ENCODE data around the gene DNTTIP2. TPM values are rescaled to one million over a fixed set of nuclear protein-coding genes. Genes with fewer than 3 reads are reported as not detected.
"Not testable (repeated sequence)": the region's sequence is repeated elsewhere in the genome, so short reads cannot be mapped to it uniquely, and the experiment has no call there.

DNTTIP2 gene
- total and polyA plus RNA-seq, 4 donors = 30.8 to 55.6 (median 41.5) TPM

- Histone ChIP-seq H3K27me3 (ENCODE audit: control insufficient read depth in 1 of 2, insufficient read depth in 2 of 2, low read length in 1 of 2) (no peaks in the 10 kb centered on the region), H3K36me3 (ENCODE audit: control insufficient read depth in 1 of 2, insufficient read depth in 2 of 2, low read length in 1 of 2) (peaks cover 0 to 5% of the 10 kb centered on the region in 2 donors), H3K27ac (ENCODE audit: low read depth in 1 of 2, low read length in 2 of 2) (no peak overlapping the region), H3K4me3 (ENCODE audit: low read length in 2 of 2) (no peak overlapping the region), H3K9me3 (ENCODE audit: control insufficient read depth, low read length) (no peaks in the 10 kb centered on the region), H3K4me1 (ENCODE audit: control insufficient read depth in 1 of 2, insufficient read depth in 2 of 2, low read length in 2 of 2) (peaks cover 0 to 7% of the 10 kb centered on the region in 2 donors)
- intact Hi-C loops (cut with DNase I) = no loop called here
- WGBS, 2 donors = 91 to 92% methylated on average over 2 of the region's 2 CpGs
- ATAC-seq (ENCODE audit: low FRiP score) (no peak), DNase-seq (no peak)
These were observed 1.7 kb upstream of the DNTTIP2 start for GRCh38 chr1:93880731-93881130.

GRCh38 chr1:93878501-93878888 lies 511 bp downstream of the DNTTIP2 start:
- no peaks in the 10 kb centered on the region for H3K27me3 ChIP-seq (ENCODE audit: control insufficient read depth in 1 of 2, insufficient read depth in 2 of 2, low read length in 1 of 2)
- DNase-seq (peak; percentile 59 to 80), ATAC-seq (ENCODE audit: low FRiP score) (peak; percentile 68)
- H3K36me3 ChIP-seq (ENCODE audit: control insufficient read depth in 1 of 2, insufficient read depth in 2 of 2, low read length in 1 of 2) = peaks cover 4 to 5% of the 10 kb centered on the region in 2 donors
- intact Hi-C loops (cut with DNase I) = no loop called here
- no peaks in the 10 kb centered on the region for H3K9me3 ChIP-seq (ENCODE audit: control insufficient read depth, low read length)
- peak overlapping the region; percentile 39 to 92 for H3K4me3 ChIP-seq (ENCODE audit: low read length in 2 of 2)
- H3K27ac ChIP-seq (ENCODE audit: low read depth in 1 of 2, low read length in 2 of 2) = peak overlapping the region; percentile 45 to 77
- H3K4me1 ChIP-seq (ENCODE audit: control insufficient read depth in 1 of 2, insufficient read depth in 2 of 2, low read length in 2 of 2) = peaks cover 0 to 7% of the 10 kb centered on the region in 2 donors
- 1% methylated on average over 20 of the region's 20 CpGs for WGBS, 2 donors

- H3K27ac ChIP-seq (ENCODE audit: low read depth in 1 of 2, low read length in 2 of 2) = no peak overlapping the region
- ATAC-seq (ENCODE audit: low FRiP score) = no peak
- no peak overlapping the region for H3K4me3 ChIP-seq (ENCODE audit: low read length in 2 of 2)
- no peaks in the 10 kb centered on the region for H3K9me3 ChIP-seq (ENCODE audit: control insufficient read depth, low read length)
- no peak for DNase-seq
- intact Hi-C loops (cut with DNase I) = no loop called here
- no peaks in the 10 kb centered on the region for H3K27me3 ChIP-seq (ENCODE audit: control insufficient read depth in 1 of 2, insufficient read depth in 2 of 2, low read length in 1 of 2)
- WGBS, 2 donors = 84 to 89% methylated on average over 4 of the region's 4 CpGs
- H3K4me1 ChIP-seq (ENCODE audit: control insufficient read depth in 1 of 2, insufficient read depth in 2 of 2, low read length in 2 of 2) = peaks cover 0 to 7% of the 10 kb centered on the region in 2 donors
- H3K36me3 ChIP-seq (ENCODE audit: control insufficient read depth in 1 of 2, insufficient read depth in 2 of 2, low read length in 1 of 2) = peaks cover 4 to 5% of the 10 kb centered on the region in 2 donors
These were observed 1.5 kb downstream of the DNTTIP2 start for GRCh38 chr1:93877529-93877928.

- intact Hi-C loops (cut with DNase I) = no loop called here
- Histone ChIP-seq H3K27me3 (ENCODE audit: control insufficient read depth in 1 of 2, insufficient read depth in 2 of 2, low read length in 1 of 2) (no peaks in the 10 kb centered on the region), H3K4me3 (ENCODE audit: low read length in 2 of 2) (no peak overlapping the region), H3K9me3 (ENCODE audit: control insufficient read depth, low read length) (no peaks in the 10 kb centered on the region), H3K4me1 (ENCODE audit: control insufficient read depth in 1 of 2, insufficient read depth in 2 of 2, low read length in 2 of 2) (peaks cover 0 to 7% of the 10 kb centered on the region in 2 donors), H3K36me3 (ENCODE audit: control insufficient read depth in 1 of 2, insufficient read depth in 2 of 2, low read length in 1 of 2) (peaks cover 7 to 11% of the 10 kb centered on the region in 2 donors), H3K27ac (ENCODE audit: low read depth in 1 of 2, low read length in 2 of 2) (no peak overlapping the region)
- whole genome bisulfite sequencing, 2 donors = 70 to 82% methylated on average over 1 of the region's 1 CpG
- no peak for ATAC-seq (ENCODE audit: low FRiP score)
- no peak for DNase-seq
These were observed 2.8 kb downstream of the DNTTIP2 start for GRCh38 chr1:93876244-93876643.

- H3K27ac ChIP-seq (ENCODE audit: low read depth in 1 of 2, low read length in 2 of 2) = no peak overlapping the region
- H3K36me3 ChIP-seq (ENCODE audit: control insufficient read depth in 1 of 2, insufficient read depth in 2 of 2, low read length in 1 of 2) = peaks cover 7 to 11% of the 10 kb centered on the region in 2 donors
- no peak overlapping the region for H3K4me3 ChIP-seq (ENCODE audit: low read length in 2 of 2)
- intact Hi-C loops (cut with DNase I) = no loop called here
- DNase-seq (no peak), ATAC-seq (ENCODE audit: low FRiP score) (no peak)
- H3K4me1 ChIP-seq (ENCODE audit: control insufficient read depth in 1 of 2, insufficient read depth in 2 of 2, low read length in 2 of 2) = peaks cover 0 to 7% of the 10 kb centered on the region in 2 donors
- no peaks in the 10 kb centered on the region for H3K9me3 ChIP-seq (ENCODE audit: control insufficient read depth, low read length)
- WGBS, 2 donors = 58 to 68% methylated on average over 3 of the region's 3 CpGs
- no peaks in the 10 kb centered on the region for H3K27me3 ChIP-seq (ENCODE audit: control insufficient read depth in 1 of 2, insufficient read depth in 2 of 2, low read length in 1 of 2)
These were observed 4.9 kb downstream of the DNTTIP2 start for GRCh38 chr1:93874025-93874651.

- WGBS, 2 donors = 59 to 71% methylated on average over 4 of the region's 4 CpGs
- intact Hi-C loops (cut with DNase I) = no loop called here
- no peaks in the 10 kb centered on the region for H3K27me3 ChIP-seq (ENCODE audit: control insufficient read depth in 1 of 2, insufficient read depth in 2 of 2, low read length in 1 of 2)
- no peak for ATAC-seq (ENCODE audit: low FRiP score)
- no peak for DNase-seq
- no peak overlapping the region for H3K4me3 ChIP-seq (ENCODE audit: low read length in 2 of 2)
- H3K9me3 ChIP-seq (ENCODE audit: control insufficient read depth, low read length) = no peaks in the 10 kb centered on the region
- H3K36me3 ChIP-seq (ENCODE audit: control insufficient read depth in 1 of 2, insufficient read depth in 2 of 2, low read length in 1 of 2) = peaks cover 7 to 8% of the 10 kb centered on the region in 2 donors
- H3K27ac ChIP-seq (ENCODE audit: low read depth in 1 of 2, low read length in 2 of 2) = no peak overlapping the region
- no peaks in the 10 kb centered on the region for H3K4me1 ChIP-seq (ENCODE audit: control insufficient read depth in 1 of 2, insufficient read depth in 2 of 2, low read length in 2 of 2)
These were observed 7.6 kb downstream of the DNTTIP2 start for GRCh38 chr1:93871366-93871765.

- H3K27ac ChIP-seq (ENCODE audit: low read depth in 1 of 2, low read length in 2 of 2) = no peak overlapping the region
- ATAC-seq (ENCODE audit: low FRiP score) (no peak), DNase-seq (no peak)
- H3K9me3 ChIP-seq (ENCODE audit: control insufficient read depth, low read length) = no peaks in the 10 kb centered on the region
- H3K27me3 ChIP-seq (ENCODE audit: control insufficient read depth in 1 of 2, insufficient read depth in 2 of 2, low read length in 1 of 2) = no peaks in the 10 kb centered on the region
- H3K4me3 ChIP-seq (ENCODE audit: low read length in 2 of 2) = no peak overlapping the region
- H3K36me3 ChIP-seq (ENCODE audit: control insufficient read depth in 1 of 2, insufficient read depth in 2 of 2, low read length in 1 of 2) = peaks cover 6% of the 10 kb centered on the region in 2 donors
- no peaks in the 10 kb centered on the region for H3K4me1 ChIP-seq (ENCODE audit: control insufficient read depth in 1 of 2, insufficient read depth in 2 of 2, low read length in 2 of 2)
- intact Hi-C loops (cut with DNase I) = no loop called here
- WGBS, 2 donors = 90% methylated on average over 5 of the region's 5 CpGs
These were observed 9.4 kb downstream of the DNTTIP2 start for GRCh38 chr1:93869653-93870052.

- DNase-seq; H3K4me3 ChIP-seq (ENCODE audit: low read length in 2 of 2); H3K36me3 ChIP-seq (ENCODE audit: control insufficient read depth in 1 of 2, insufficient read depth in 2 of 2, low read length in 1 of 2); H3K9me3 ChIP-seq (ENCODE audit: control insufficient read depth, low read length); H3K4me1 ChIP-seq (ENCODE audit: control insufficient read depth in 1 of 2, insufficient read depth in 2 of 2, low read length in 2 of 2); H3K27me3 ChIP-seq (ENCODE audit: control insufficient read depth in 1 of 2, insufficient read depth in 2 of 2, low read length in 1 of 2); ATAC-seq (ENCODE audit: low FRiP score); intact Hi-C loops (cut with DNase I); H3K27ac ChIP-seq (ENCODE audit: low read depth in 1 of 2, low read length in 2 of 2): not testable (repeated sequence)
- WGBS, 2 donors = 84 to 96% methylated on average over 1 of the region's 1 CpG
These were observed 10.5 kb downstream of the DNTTIP2 start for GRCh38 chr1:93868492-93868891.

GRCh38 chr1:93865253-93865652 lies 13.8 kb downstream of the DNTTIP2 start:
- DNase-seq = no peak
- WGBS, 2 donors = 87 to 89% methylated on average over 5 of the region's 5 CpGs
- Histone ChIP-seq H3K27me3 (ENCODE audit: control insufficient read depth in 1 of 2, insufficient read depth in 2 of 2, low read length in 1 of 2) (no peaks in the 10 kb centered on the region), H3K27ac (ENCODE audit: low read depth in 1 of 2, low read length in 2 of 2) (no peak overlapping the region), H3K9me3 (ENCODE audit: control insufficient read depth, low read length) (no peaks in the 10 kb centered on the region), H3K4me3 (ENCODE audit: low read length in 2 of 2) (no peak overlapping the region), H3K36me3 (ENCODE audit: control insufficient read depth in 1 of 2, insufficient read depth in 2 of 2, low read length in 1 of 2) (no peaks in the 10 kb centered on the region), H3K4me1 (ENCODE audit: control insufficient read depth in 1 of 2, insufficient read depth in 2 of 2, low read length in 2 of 2) (no peaks in the 10 kb centered on the region)
- intact Hi-C loops (cut with DNase I) = no loop called here
- ATAC-seq (ENCODE audit: low FRiP score) = no peak

Measured in aorta (tissue), 5 donors.